NCI-H82 treated with DMSO at 0.1 percent for 48 hours (cell line): ENCODE measurements around the gene CRADD.
"Not testable (repeated sequence)": the region's sequence is repeated elsewhere in the genome, so short reads cannot be mapped to it uniquely, and the experiment has no call there.

Experiments
- DNase-seq: peaks from one replicate; lab custom pipeline; 2025; ENCODE audit not compliant: unreplicated experiment; lab: John Stamatoyannopoulos, UW

The CRADD gene

DNA sequence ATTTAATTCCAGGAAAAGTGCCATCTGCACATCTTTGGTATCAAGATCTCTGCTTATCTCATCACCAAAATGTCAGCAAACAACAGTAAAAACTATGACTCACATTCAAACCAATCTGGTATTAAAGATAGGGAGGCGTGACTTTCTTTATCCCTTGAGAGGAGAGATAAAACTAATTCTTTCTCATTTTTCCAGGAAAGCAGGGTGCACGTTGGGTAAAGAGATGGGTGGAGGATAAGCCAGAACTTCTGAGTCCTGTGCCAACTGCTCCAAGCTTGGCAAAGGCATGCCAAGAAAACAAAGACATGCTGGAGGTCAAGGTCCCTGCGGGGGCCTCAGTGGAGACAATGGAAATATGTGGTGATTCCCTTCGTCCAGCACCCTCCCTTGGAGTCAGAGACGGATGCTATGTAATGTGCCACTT, 245.4 kb downstream of the CRADD start:
- DNase-seq: no peak

DNA sequence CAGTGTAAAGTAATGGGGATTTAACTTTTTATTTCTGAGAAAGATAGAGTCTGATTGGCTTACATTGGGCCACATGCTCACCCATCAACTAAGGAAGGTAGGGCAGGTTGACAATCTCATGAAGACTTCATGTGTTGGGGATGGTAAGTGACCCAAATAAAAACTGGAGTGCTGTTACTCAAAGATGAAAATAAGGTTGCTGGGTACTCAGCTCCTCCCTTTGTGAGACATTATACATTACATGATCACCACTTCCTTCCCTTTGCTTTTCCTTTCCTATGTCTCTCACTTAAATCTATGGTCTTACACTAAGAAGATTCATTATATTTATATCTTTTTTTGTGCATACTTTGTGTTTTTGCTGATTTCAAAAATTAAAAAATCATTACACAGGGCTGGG, 247.2 kb downstream of the CRADD start:
- no peak for DNase-seq

DNA sequence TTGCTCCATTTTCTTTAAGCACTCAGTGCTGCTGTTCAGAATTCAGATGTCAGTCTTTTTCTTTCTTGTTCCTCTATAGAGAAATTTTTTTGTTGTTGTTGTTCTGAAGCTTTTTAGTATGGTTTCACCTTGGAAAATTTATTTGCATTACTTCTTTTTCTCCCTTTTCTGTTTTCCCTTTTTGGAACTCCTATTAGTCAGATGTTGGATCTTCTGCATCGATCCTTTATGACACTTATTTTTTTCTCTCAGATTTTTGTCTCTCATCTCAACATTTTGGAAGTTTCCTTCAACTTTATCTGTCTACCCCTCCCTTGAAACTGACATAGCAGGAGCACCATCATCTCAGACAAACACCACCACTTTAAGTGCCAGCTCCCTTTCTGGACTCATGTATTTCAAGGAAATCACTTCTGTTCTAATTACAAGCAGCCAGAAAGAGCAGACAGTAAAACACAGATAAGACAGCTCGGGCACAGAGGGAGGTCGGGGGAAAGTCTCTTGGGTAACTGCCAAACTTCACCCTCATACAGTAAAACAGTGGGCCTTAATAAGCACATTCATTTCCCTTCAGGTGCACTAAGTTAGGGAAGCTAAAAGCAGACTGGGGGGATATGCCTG, 248.5 kb downstream of the CRADD start:
- no peak for DNase-seq

DNA sequence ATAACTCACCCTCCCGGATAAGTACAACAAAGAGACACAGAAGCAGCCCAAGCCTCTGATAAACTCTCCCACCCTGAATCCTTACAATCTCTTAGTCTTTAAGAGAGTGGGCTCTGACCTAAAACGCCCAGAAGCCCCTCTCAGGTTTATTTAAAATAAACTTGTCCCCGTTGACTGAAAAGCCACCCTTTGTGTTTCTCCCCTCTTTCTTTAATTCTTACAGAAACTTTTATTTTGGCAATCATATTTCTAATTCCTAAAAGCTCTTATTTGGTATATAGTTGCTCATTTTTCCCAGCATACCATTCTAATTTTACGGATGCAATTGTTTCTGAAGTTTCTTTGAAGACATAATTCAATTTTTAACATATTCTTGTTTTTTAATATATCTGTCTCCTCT, 249.1 kb downstream of the CRADD start:
- DNase-seq: no peak

DNA sequence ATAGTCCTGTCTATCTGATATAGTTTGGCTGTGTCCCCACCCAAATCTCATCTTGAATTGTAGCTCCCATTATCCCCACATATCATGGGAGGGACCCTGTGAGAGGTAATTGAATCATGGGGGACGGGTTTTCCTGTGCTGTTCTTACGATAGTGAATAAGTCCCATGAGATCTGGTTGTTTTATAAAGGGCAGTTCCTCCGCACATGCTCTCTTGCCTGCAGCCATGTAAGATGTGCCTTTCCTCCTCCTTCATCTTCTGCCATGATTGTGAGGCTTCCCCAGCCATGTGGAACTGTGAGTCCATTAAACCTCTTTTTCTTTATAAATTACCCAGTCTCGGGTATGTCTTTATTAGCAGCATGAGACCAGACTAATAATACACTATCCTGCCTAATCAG, 251.9 kb downstream of the CRADD start:
- not testable (repeated sequence) for DNase-seq

DNA sequence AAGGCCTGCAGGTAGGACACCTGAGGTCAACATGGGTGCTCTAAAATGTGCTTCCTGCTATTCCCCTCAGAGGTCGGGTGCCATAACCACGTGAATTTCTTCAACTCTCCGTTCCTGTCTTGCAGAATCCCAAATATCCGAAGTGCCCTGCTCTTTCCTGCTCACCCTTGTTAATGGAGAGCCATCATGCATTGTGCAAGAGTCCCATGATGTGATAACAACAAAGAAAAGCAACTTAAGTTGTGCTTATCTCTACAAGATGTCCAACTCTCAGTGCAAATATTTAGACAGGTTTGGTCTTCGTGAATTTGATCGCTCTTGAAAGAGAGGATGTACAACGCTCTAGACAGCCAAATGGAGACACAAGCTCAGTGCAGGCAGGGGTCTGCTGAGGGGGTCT, 260.6 kb downstream of the CRADD start:
- DNase-seq: no peak

DNA sequence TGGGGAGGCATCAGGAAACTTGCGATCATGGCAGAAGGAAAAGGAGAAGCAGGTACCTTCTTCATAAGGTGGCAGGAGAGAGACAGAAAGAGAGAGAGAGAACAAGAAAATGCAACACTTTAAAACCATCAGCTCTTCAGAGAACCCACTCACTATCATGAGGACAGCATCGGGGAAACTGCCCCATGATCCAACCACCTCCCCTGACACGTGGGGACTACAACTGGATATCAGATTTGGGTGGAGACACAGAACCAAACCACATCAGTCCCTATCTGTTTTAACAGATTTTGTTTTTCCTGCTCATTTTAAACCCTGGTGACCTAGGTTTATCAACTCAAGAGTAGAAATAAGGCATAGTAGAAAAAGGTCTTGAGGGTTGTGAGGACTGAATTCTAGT, 261.1 kb downstream of the CRADD start:
- DNase-seq: no peak

DNA sequence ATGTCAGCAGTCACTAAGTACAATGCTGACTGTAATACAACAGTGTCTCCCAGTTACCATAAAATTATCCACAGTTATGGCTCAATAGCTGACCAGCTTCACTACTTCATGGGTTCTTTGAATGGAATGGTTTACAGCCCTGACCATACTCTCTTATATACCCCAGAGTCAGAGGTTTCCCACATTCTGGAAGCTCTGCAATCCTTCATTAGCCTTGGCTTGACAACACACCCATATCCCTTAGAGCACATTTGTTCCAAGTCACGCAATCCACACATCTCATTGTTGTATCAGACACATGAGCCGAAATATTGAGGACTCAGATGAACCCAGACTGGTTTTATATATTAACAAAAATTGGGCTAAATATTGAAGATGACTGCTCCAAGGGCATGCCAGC, 261.8 kb downstream of the CRADD start:
- no peak for DNase-seq

DNA sequence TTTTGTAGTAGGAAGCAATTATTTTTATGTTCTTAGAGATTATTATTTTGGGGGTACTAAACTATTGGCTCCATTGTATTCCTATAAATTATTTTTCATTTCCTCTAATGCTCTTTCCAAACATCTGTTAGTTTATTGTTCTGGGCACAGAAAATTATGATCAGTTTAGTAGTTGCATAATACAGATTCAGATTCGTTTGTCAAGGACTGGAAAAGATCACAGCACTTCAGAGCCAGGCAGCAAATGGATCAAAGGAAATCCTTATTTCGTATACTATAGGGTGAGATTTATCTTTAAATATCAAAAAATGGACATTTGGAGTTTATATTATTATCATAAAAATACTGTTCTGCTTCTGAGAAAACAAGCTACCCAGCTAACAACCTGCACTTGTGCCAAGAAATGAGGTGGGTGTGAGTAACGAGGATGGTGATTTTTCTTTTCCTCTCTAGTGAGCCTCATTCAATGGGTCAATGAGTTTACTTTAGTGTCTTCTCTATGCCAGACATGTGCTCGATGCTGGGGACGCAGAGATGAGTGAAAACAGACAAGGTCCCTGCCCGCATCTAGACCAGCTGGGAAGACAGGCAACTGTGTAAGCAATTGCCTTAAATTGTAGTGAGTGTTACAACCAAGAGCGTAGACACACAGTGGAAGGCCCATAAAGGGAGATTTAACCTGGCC, 262.6 kb downstream of the CRADD start:
- no peak for DNase-seq

DNA sequence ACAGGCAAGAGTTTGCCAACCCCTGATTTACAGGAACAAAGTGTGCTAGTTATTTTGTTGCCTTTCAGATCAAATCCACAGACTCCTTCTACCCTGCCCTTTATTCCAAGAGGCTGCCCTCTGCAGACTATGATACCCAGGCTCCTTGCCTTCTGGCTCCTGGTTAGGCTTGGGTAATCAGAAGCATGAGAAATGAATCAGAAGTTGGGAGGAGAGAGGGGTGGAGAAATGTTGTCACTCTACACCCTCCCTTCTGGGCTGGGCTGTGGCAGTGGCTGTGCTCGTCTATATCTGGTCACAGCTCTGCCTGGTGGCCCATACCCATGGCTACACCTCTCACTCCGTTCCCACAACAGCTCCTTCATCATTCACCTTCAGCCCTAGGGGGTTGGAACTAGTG, 266.6 kb downstream of the CRADD start:
- DNase-seq: no peak

DNA sequence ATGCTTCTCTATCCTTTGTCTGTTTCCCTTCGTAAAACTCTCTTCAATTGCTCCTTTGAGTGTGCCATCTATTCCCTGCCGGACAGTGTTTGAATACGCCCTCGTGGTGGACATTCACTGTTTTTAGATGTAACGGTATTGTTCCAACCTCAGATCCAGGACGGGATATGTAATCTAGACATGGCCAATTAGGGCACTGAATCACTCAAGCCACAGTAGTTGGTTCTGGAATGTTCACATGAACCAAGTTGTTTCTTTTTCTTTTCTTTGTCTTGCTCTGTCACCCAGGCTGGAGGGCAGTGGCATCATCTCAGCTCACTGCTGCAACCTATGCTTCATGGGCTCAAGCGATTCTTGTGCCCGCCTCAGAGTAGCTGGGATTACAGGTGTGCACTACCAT, 267.0 kb downstream of the CRADD start:
- no peak for DNase-seq
